Measurements from ENCODE around the gene CLPX.

CLPX gene

DNA sequence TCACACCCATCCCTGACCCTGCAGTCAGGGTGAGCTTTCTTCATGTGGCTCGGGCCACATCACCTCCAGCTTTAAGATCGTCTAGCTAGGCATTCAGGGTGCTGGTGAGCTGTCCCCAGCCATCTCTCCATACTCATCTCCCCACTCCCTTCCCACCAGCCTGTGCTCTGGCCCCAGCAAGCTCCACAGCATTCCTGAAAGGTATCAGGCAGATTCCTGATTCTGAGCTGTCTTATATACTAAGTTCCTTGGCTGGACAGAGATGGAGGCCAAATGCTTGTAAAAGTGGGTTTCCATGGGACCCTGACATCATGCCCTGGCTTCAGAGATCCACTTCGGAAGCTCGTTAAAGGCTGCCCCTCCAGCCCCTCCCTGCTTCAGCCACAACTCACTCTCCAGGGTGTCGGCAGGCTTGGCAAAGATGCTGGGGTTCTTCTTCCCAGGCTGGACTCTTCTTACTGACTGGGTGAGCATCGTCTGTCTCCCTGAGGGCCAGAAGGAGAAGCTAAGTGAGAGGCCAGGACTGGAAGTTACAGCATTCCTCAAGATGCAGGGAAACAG, 22.2 kb upstream of the CLPX start:
- TF ChIP-seq, protein P1, sequence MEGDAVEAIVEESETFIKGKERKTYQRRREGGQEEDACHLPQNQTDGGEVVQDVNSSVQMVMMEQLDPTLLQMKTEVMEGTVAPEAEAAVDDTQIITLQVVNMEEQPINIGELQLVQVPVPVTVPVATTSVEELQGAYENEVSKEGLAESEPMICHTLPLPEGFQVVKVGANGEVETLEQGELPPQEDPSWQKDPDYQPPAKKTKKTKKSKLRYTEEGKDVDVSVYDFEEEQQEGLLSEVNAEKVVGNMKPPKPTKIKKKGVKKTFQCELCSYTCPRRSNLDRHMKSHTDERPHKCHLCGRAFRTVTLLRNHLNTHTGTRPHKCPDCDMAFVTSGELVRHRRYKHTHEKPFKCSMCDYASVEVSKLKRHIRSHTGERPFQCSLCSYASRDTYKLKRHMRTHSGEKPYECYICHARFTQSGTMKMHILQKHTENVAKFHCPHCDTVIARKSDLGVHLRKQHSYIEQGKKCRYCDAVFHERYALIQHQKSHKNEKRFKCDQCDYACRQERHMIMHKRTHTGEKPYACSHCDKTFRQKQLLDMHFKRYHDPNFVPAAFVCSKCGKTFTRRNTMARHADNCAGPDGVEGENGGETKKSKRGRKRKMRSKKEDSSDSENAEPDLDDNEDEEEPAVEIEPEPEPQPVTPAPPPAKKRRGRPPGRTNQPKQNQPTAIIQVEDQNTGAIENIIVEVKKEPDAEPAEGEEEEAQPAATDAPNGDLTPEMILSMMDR (IDR thresholded peaks at IDR 0.05; ENCODE audit: low read depth, low read length): no peak
- in situ Hi-C loops (cut with HindIII; ENCODE audit: low sequenced_read_pairs): no loop called here

DNA sequence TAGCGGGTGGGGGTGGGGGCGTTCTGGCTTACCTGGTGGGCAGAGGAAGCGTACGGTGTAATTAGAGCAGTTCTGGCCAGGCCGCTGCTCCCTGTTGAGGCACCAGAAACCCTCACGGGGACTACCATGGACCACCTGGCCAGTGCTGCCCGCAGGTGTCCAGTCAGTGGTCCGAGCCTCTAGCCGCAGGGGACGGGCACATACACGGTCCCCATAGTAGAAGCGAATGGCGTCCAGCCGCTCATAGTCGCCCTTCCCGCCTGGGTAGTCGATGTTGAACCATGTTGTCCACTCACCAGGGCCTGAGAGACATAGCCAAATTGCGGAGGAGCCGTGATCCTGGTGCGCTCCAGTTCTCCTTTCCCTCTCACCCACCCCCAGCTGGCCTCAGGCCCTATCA, 21.6 kb upstream of the CLPX start:
- in situ Hi-C loops (cut with HindIII; ENCODE audit: low sequenced_read_pairs): no loop called here
- TF ChIP-seq, protein P1 (IDR thresholded peaks at IDR 0.05; ENCODE audit: low read depth, low read length): no peak
- no peak overlapping the region for H3K4me3 ChIP-seq (ENCODE audit: low read depth, low read length)
- DNase-seq (ENCODE audit: low read depth, low spot score): no peak

More for the DNA sequence above, 22.2 kb upstream of the CLPX start:
- DNase-seq (ENCODE audit: low read depth, low spot score): no peak
- H3K4me3 ChIP-seq (ENCODE audit: low read depth, low read length): no peak overlapping the region

DNA sequence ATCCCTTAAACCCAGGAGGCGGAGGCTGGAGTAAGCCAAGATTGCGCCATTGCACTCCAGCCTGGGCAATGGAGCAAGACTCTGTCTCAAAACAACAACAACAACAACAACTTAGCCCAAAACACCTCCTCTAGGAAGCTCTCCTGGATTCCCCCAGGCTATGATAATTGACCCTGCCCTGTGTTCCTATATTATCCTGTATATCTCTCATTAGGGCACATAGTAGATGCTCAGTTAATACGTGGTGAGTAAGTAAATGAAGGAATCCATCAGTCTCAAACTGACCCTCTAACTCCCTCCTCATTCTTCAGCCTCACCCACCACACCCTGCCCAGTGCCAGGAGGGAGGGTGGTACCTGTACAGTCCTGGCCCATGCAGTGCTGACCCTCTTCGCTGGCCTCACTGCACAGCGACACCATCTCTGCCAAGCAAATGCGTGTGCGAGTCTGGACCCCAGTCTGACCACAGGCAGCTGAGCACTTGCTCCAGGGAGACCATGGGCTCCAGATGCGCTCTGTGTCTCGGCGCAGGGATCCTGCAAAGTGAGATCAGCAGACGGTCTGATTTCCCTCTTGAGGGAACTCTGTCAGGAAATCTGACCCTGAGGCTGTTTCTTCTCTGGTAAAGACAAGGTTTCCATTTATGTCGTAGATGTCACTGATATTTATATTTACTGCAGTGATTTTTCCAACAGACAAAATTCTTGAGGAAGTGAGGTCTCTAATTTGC, 20.0 kb upstream of the CLPX start:
- in situ Hi-C loops (cut with HindIII; ENCODE audit: low sequenced_read_pairs): no loop called here
- TF ChIP-seq, protein P1 (IDR thresholded peaks at IDR 0.05; ENCODE audit: low read depth, low read length): no peak
- no peak overlapping the region for H3K4me3 ChIP-seq (ENCODE audit: low read depth, low read length)
- DNase-seq (ENCODE audit: low read depth, low spot score): no peak

DNA sequence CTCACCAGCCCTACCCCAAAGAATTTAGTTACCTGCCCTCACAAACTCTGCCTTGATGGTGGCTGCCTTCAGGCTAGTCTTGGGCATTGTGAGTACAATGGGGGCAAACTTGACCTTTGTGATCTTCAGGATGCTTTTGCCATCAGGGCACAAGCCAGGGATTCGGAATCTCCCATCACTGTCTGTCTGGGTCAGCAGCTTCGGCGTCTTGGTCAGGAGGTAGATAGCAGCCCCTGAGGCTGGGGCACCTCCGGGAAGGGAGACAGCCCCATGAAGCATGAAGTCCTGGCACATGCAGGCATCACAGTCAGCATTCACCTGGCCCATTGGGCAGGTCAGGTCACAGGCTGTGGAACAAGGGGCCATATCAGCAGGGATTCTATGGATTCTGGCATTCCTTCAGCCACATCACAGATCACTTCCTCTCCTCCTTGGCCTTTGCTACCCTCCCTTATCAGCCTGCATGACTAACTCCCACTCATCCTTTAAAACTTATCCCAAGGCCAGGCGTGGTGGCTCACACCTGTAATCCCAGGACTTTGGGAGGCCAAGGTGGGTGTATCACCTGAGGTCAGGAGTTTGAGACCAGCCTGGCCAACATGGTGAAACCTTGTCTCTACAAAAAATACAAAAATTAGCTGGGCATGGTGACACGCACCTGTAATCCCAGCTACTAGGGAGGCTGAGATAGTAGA, 19.2 kb upstream of the CLPX start:
- in situ Hi-C loops (cut with HindIII; ENCODE audit: low sequenced_read_pairs): no loop called here
- TF ChIP-seq, protein P1 (IDR thresholded peaks at IDR 0.05; ENCODE audit: low read depth, low read length): no peak
- no peak for DNase-seq (ENCODE audit: low read depth, low spot score)
- no peak overlapping the region for H3K4me3 ChIP-seq (ENCODE audit: low read depth, low read length)

DNA sequence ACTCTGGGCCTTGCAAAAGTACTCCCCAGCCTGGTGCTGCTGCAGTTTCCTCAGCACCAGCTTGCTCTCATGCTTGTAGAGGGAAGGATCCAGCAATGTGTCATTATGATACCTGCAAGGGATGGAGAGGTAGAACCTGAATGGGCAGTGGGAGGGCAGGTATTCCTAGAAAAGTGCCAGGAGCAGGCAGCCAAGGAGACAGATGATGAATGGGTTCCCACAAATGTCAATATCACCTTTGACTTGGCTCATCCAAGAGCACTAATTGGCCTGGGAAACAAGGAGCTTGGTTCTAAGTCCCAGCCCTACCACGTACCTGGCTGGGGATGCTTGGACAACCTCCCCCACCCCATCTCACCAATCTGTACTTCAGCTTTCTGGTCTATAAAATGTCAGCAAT, 16.8 kb upstream of the CLPX start:
- in situ Hi-C loops (cut with HindIII; ENCODE audit: low sequenced_read_pairs): no loop called here
- TF ChIP-seq, protein P1 (IDR thresholded peaks at IDR 0.05; ENCODE audit: low read depth, low read length): no peak
- no peak for DNase-seq (ENCODE audit: low read depth, low spot score)
- H3K4me3 ChIP-seq (ENCODE audit: low read depth, low read length): no peak overlapping the region

DNA sequence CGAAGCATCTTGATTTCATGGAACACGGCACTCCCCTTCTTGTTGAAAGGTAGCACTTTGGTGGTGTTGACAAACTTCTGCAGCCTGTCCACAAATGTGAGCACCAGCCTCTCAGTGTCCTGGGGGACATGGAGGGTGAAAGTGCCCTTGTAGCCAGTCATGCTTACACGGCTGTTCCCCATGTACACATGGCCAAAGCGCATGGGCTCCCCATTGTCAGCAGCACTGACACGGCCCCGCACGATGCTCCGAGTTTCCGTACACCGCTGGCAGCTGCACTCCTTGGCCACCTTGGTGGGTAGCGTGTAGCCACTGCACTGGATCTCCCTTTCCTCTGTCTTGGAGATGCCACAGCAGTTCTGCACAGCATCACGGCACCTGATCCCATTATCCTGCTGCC, 13.4 kb upstream of the CLPX start:
- no peak overlapping the region for H3K4me3 ChIP-seq (ENCODE audit: low read depth, low read length)
- TF ChIP-seq, protein P1 (IDR thresholded peaks at IDR 0.05; ENCODE audit: low read depth, low read length): no peak
- DNase-seq (ENCODE audit: low read depth, low spot score): no peak
- in situ Hi-C loops (cut with HindIII; ENCODE audit: low sequenced_read_pairs): no loop called here
